ENCODE measurements around the gene ARHGEF1.

ARHGEF1 gene

GRCh38 chr19:41882568-41883462 is at the start of gene ARHGEF1:
TSS of gene ARHGEF1 (plus strand) at chr19:41883184. CDS start at chr19:41888083, 4,899 bp downstream.
- H3K4me3 ChIP-seq (ENCODE audit: low read depth, low read length): peak within 1 kb of the TSS; percentile 94
- DNase-seq (ENCODE audit: low read depth): no peak

- H3K4me3 ChIP-seq (ENCODE audit: low read depth, low read length): no peak overlapping the region
Measured at GRCh38 chr19:41837981-41838708, 44.8 kb upstream of the ARHGEF1 start.

GRCh38 chr19:41839211-41839610 is 43.8 kb upstream of the ARHGEF1 start:
- no peak overlapping the region for H3K4me3 ChIP-seq (ENCODE audit: low read depth, low read length)
- DNase-seq (ENCODE audit: low read depth): no peak

More at GRCh38 chr19:41837981-41838708, 44.8 kb upstream of the ARHGEF1 start:
- DNase-seq (ENCODE audit: low read depth): no peak

GRCh38 chr19:41843371-41843770 is 39.6 kb upstream of the ARHGEF1 start:
- H3K4me3 ChIP-seq (ENCODE audit: low read depth, low read length): no peak overlapping the region

GRCh38 chr19:41844601-41845000 is 38.4 kb upstream of the ARHGEF1 start, which contains the start of gene LYPD4:
TSS of gene LYPD4 (minus strand) at chr19:41844683. CDS start at chr19:41839285, 5,398 bp downstream.
- no peak within 1 kb of the TSS for H3K4me3 ChIP-seq (ENCODE audit: low read depth, low read length)
- no peak for DNase-seq (ENCODE audit: low read depth)

More at GRCh38 chr19:41843371-41843770, 39.6 kb upstream of the ARHGEF1 start:
- DNase-seq (ENCODE audit: low read depth): no peak

GRCh38 chr19:41845001-41845050 is 38.2 kb upstream of the ARHGEF1 start, which contains the start of gene DMRTC2:
TSS of gene DMRTC2 (plus strand) at chr19:41845042. CDS start at chr19:41847429, 2,387 bp downstream.
- no peak for DNase-seq (ENCODE audit: low read depth)
- no peak within 1 kb of the TSS for H3K4me3 ChIP-seq (ENCODE audit: low read depth, low read length)

GRCh38 chr19:41845051-41845590 is 37.9 kb upstream of the ARHGEF1 start:
- no peak for DNase-seq (ENCODE audit: low read depth)
- no peak overlapping the region for H3K4me3 ChIP-seq (ENCODE audit: low read depth, low read length)

GRCh38 chr19:41847351-41848105 is 35.5 kb upstream of the ARHGEF1 start:
- DNase-seq (ENCODE audit: low read depth): no peak
- H3K4me3 ChIP-seq (ENCODE audit: low read depth, low read length): no peak overlapping the region

- DNase-seq (ENCODE audit: low read depth): no peak
- no peak overlapping the region for H3K4me3 ChIP-seq (ENCODE audit: low read depth, low read length)
Measured at GRCh38 chr19:41848666-41849065, 34.3 kb upstream of the ARHGEF1 start.

GRCh38 chr19:41849067-41849466 is 33.9 kb upstream of the ARHGEF1 start:
- no peak overlapping the region for H3K4me3 ChIP-seq (ENCODE audit: low read depth, low read length)
- DNase-seq (ENCODE audit: low read depth): no peak

- no peak for DNase-seq (ENCODE audit: low read depth)
Measured at GRCh38 chr19:41850381-41850780, 32.6 kb upstream of the ARHGEF1 start.

GRCh38 chr19:41851456-41851855 is 31.5 kb upstream of the ARHGEF1 start:
- no peak for DNase-seq (ENCODE audit: low read depth)

More at GRCh38 chr19:41850381-41850780, 32.6 kb upstream of the ARHGEF1 start:
- H3K4me3 ChIP-seq (ENCODE audit: low read depth, low read length): no peak overlapping the region

GRCh38 chr19:41853344-41853743 is 29.6 kb upstream of the ARHGEF1 start:
- DNase-seq (ENCODE audit: low read depth): no peak
- H3K4me3 ChIP-seq (ENCODE audit: low read depth, low read length): no peak overlapping the region

More at GRCh38 chr19:41851456-41851855, 31.5 kb upstream of the ARHGEF1 start:
- no peak overlapping the region for H3K4me3 ChIP-seq (ENCODE audit: low read depth, low read length)

- no peak for DNase-seq (ENCODE audit: low read depth)
- H3K4me3 ChIP-seq (ENCODE audit: low read depth, low read length): no peak overlapping the region
Measured at GRCh38 chr19:41853768-41854167, 29.2 kb upstream of the ARHGEF1 start.

GRCh38 chr19:41859213-41859617 is 23.8 kb upstream of the ARHGEF1 start:
- no peak for DNase-seq (ENCODE audit: low read depth)
- peak overlapping the region; percentile 99 for H3K4me3 ChIP-seq (ENCODE audit: low read depth, low read length)

GRCh38 chr19:41859618-41860418 is 23.2 kb upstream of the ARHGEF1 start, which contains the start of gene RPS19:
TSS of gene RPS19 (plus strand) at chr19:41860255. CDS start at chr19:41860775, 520 bp downstream.
- peak within 1 kb of the TSS; percentile 99 for H3K4me3 ChIP-seq (ENCODE audit: low read depth, low read length)
- peak; percentile 91 for DNase-seq (ENCODE audit: low read depth)

- H3K4me3 ChIP-seq (ENCODE audit: low read depth, low read length): peak overlapping the region; percentile 99
- DNase-seq (ENCODE audit: low read depth): no peak
Measured at GRCh38 chr19:41860419-41861115, 22.4 kb upstream of the ARHGEF1 start.

GRCh38 chr19:41861116-41861768 is 21.7 kb upstream of the ARHGEF1 start:
- DNase-seq (ENCODE audit: low read depth): no peak
- H3K4me3 ChIP-seq (ENCODE audit: low read depth, low read length): peak overlapping the region; percentile 99

Measured in skeletal muscle cell (primary cell).